NCI-H1105 treated with DMSO at 0.1 percent for 48 hours (cell line): ENCODE data around the gene ARHGEF11.

Experiments used
- DNase-seq: peaks from one replicate; lab custom pipeline; 2025; lab: John Stamatoyannopoulos, UW

The ARHGEF11 gene

DNA sequence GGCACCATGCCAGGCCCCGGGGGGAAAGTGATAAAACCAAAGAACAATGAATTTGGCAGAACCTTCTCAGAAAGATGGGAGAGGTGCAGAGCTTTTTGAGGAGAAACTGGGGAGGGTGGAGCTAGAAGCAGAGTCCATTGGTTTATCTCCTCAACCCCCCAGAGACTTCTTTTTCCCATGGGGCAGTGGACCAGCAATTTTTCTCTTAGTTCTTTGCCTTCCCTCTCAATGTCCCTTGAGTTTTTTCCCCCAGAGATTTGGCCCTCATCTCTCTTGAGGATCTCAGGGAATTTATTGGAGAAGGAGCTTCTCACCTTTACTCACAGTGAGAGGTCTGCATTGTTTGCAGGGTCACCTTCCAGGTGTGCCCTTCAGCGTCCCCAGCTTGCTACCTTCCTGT is 5.3 kb upstream of the ARHGEF11 start:
- no peak for DNase-seq

DNA sequence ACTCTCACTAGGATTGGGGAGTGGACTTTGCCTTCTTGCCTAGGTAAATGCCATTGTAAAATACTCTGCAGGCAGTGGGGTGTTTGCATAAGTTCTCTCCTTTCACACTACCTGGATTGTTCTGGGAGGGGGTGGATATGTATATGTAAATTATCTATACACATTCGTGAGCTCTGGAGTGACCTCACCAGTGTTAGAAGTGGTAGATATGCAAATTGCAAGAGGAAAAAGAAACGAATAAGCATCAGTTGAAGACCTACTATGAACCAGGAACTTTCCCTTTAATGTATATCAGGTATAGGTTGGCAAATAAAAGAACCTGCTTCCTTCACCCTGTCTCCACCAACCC is 1.5 kb upstream of the ARHGEF11 start:
- DNase-seq = no peak

DNA sequence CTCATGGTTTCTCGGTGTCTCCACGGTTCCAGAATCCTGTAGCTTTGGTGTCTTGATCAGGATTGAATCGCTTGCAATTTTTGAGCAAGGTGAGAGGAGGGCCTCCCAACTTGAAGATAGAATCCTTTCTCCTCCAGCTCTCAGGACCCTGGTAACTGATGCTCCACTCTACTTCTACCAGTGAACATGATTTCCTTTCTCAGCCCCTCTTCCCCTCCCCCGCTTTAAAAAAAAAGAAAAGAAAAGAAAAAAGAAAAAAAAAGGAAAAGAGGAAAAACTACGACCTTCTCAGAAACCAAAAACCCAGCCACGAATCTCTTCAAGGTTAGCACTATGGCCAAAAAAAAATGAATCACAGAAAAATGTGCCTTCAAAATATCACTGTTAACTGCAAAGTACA is 1.2 kb downstream of the ARHGEF11 start:
- no peak for DNase-seq

DNA sequence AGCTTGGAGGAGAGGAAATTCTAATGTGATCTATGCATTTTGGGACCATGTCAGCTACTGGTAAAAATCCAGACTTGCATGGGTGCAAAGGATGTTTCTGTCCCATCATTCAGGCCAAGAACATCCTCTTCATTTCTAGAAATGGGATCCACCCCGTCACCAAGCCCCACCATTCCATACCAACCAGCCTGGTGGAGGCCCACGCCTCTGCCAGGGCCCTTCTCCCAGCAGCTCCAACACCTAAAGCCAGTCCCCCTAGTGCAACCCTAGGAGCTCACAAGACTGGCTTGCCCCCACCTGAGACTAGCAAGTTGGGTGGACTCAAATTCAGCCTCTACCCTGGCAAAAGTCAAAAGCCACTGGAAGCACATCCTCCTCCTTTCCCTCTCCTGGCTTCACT is 1.9 kb downstream of the ARHGEF11 start:
- no peak for DNase-seq

DNA sequence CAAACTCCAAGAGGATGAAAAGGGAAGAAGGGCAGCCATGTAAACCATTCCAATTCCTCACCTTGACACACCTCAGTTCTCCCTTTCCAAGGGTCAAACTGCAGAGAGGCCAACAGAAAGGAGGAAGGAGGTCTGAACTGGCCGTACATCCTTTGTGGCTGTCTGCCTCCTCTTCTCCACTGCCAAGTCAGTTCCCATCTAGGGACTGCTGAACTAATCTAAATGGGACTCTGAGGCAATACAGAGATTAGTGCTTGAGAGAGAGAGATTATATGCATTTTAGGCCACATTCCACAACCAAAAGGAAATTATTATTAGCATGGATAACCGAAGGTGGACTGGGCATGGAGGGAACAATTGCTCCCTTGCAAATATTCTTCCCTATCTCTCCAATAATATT is 2.7 kb downstream of the ARHGEF11 start:
- DNase-seq = no peak

DNA sequence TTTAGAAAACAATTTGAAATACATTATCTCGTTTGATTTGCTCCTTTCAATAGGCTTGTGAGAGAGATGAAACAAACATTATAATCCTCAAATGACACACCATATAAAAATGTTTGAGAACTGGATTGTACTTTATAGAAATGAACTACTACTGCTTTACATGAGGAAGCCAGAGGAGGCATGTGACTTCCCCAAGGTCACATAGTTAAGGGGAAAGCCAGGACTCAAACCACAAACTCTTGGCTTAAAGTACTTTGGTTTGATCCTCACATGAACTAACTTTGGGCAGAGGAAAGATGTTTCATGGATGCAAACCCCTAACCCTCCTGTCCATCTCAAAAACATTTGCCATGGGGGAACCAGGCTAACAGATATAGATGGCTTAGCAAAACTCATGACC is 4.7 kb downstream of the ARHGEF11 start:
- no peak for DNase-seq

DNA sequence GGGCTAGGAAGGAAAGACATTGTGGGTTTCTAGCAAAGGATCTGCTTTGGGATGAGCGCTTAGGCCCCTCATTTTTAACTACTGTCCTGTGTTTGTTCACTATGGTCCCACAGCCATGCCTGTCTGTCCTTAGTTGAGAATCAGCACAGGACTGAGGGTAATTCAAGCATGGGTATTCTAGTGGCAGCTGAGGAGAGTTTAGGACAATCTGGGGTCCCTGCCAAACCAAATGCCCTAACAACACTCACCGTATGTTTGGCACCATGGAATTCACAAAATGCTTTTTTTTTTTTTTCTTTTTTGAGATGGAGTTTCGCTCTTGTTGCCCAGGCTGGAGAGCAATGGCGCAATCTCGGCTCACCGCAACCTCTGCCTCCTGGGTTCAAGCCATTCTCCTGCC is 10.4 kb downstream of the ARHGEF11 start:
- no peak for DNase-seq

DNA sequence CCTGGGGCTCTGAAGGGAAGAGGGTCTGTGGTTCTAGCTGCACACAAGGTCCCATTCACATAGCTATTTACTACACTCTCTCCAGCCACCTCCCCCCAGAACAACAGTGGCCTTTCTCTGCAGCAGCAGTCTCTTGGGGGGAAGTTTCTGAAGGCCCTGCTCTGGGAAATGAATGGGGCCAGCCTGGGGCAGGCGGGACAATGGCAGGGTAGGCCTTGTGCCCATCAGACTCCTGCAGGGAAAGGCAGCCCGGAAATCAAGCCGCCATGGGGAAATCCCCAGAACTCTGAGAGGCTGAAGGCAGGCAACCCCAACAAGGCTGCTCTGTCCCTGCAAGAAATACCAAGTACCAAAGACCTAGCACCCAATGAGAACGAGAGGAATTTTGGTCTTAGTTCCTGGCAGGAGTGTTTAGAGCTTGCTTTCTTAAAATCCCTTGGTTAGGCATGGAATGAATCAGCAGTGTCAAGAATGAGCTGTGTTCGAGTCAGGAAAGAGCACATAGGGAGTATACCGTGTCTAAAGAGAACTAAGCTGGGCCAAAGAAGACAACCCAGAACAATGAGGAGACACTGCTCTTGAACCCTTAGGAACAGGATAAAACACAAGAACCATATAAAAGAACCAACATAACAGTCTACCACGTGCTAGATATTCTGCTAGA is 11.3 kb downstream of the ARHGEF11 start:
- no peak for DNase-seq

DNA sequence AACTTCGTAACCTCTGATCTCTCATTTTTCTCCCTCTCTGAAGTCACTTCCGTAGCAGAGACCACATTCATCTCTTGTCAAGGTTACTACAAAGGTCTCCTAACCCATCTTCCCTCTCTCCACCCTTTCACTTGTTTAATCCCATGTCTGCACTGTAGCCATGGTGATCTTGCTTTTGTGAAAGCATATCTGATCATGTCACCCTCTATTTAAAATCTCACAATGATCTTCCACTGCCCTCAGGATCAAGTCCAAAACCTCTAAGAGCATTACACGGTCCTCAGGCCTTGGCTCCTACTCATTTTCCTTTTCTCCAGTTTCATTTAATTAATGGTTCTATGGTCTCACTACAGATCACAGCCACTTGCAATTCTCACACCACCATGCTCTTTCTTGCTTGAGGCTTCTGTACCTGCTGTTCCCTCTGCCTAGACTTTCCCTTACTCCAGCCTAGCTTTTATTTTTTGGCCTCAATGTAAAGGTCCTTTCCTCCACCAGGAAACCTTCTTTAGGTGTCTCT is 12.1 kb downstream of the ARHGEF11 start:
- no peak for DNase-seq

DNA sequence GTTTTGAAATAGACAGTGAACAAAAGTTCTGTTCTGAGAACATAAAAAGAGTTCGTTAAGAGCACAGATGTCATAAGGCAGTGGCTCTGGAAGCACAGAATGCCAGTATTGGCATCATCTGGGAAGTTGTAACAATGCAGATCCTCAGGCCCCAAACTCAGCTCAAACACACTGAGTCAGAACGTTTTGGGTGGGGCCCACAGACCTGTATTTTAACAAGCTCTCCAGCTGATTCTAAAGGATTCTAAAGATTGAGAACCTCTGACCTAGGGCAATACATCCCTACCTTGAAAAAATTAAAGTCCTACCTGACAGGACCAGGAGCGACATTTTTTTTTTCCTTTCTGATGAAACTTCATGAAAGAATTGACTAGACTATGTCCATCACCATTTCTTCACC is 13.2 kb downstream of the ARHGEF11 start:
- DNase-seq = no peak

DNA sequence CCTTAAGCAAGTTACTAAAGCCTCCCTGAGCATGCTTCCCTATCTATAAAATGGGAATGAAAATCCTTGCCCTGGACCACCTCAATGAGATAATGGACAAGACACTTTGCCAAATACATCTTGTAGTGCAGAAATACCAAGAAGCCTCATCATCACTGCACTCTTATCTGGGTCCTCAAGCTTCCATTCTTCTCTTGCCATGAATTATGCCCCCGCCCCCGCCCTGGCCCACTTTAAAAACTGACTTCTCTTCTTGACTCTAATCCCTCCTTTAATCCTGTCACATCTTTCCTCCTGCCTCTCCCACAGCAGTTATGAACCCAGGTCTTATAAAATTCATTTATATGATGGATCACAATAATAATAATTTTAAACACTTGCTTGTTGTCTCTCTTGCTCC is 14.8 kb downstream of the ARHGEF11 start:
- no peak for DNase-seq

DNA sequence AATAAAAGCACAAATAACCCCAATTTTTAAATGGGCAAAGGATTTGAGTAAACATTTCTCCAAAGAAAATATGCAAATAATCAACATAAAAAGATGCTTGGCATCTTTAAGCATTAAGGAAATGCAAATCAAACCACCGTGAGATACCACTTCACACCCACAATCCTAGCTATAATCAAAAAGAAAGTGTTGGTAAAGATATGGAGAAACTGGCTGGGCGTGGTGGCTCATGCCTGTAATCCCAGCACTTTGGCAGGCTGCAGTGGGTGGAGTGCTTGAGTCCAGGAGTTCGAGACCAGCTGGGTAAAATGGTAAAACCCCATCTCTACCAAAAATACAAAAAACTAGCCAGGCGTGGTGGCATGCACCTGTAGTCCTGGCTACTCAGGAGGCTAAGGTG is 16.9 kb downstream of the ARHGEF11 start:
- DNase-seq = no peak

DNA sequence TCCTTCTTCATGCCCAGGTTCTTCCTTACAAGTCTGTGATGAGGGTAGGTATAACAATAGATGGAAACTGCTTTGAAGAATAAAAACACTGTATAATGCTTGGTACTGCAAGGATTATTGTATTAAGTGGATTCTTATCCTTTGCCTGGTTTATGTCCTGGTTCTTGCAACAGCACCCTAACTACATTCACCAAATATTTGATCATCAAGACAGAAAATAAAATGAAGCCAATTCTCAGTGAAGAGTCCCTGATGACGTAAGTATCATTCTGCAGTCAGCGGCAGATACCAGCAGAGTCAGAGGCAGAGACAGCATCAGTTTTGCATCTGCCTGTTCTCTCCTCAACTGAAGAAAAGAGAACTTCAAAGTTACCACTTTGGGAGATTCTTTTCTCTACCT is 19.7 kb downstream of the ARHGEF11 start:
- DNase-seq = no peak

DNA sequence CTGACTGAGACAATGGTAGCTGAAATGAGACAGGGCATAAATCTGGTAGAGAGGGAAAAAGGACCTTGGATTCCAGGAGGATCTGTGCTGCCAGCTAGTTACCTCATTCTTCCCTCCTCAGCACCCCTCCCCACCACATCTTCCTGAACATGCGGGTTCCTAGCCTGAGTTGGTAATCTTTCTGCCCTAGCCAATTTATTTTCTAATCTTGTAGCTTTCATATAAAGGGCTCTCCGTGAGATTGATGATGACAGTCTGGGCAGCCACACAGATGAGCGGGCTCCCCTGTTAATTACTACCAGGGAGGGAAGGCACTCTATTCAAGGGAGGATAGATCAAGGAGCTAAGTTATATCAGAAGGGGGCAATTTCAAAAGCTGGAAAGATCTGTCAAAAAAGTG is 20.2 kb downstream of the ARHGEF11 start:
- DNase-seq = no peak

DNA sequence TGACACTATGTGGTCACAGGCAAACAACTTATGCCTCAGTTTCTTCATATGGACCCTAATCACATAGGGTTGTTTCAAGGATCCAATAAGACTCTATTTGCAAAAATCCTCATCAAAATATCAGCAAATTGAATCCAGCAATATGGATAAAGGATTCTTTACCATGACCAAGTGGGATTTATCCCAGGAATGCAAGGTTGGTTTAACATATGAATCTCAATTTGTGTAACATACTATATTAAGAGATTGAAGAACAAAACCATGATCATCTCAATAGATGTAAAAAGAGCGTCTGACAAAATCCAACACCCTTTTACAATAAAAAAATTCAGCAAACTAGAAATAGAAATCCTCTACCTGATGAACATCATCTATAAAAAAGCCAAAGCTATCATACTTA is 23.9 kb downstream of the ARHGEF11 start:
- no peak for DNase-seq

DNA sequence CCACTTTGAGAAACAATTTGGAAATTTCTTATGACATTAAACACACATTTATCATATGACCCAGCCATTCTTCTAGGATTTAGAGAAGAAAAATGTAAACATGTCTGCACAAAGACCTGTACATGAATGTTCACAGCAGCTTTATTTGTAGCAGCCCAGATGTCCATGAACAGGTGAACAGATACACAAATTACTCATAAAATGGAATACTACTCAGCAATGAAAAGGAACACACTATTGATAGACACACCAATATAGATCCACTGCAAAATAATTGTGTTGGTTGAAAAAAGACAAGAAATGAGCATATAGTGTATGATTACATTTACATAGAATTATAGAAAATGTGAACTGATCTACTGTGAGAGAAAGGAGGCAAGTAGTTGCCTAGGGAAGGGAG is 26.1 kb downstream of the ARHGEF11 start:
- no peak for DNase-seq

DNA sequence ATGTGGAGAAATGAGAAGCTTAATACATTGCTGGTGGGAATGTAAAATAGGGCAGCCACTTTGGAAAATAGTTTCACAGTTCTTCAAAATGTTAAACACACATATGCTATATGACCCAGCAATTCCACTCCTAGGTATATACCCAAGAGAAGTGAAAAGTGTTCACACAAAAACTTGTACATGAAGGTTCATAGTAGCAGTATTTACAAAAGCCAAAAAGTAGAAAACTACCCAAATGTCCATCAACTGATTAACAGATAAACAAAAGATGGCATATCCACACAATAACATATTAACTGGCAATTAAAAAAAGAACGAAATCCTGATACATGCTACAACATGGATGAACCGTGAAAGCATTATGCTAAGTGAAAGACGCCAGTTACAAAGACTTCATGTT is 33.7 kb downstream of the ARHGEF11 start:
- no peak for DNase-seq

DNA sequence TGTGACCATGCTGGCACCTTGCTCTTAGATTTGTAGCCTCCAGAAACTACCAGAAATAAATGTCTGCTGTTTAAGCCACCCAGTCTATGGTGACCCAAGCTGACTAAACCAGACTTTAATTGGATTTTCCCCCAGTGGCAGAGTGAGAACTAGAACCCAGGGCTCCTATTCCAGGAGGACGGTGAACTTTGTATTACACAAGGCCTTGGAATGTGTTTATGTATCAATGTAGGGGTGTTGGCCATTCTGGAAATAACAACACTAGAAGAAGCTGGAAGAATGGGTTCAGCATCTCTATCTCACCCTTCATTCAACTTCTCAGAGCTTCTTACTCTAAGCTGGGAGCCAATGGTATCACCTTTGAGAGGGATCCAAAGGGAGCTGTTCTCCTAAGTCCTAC is 37.0 kb downstream of the ARHGEF11 start:
- DNase-seq = no peak

DNA sequence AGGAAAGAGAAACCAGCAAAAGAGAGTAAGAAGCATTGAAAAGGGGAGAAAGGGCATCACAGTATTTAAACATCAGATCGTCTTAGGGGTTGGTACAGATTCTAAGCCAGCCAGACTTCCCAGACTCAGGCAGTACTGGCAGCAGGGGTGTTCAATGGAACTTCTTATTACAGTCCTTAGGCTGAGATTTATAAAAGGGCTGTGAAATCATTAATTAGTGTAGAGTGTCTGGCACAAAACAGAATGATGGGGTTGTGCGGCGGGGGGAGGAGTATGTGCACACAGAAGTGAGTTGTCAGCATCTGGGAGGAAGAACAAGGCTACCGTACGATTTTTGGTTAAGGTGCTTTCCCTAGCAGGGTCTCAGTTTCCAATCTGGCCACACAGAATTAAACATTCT is 38.2 kb downstream of the ARHGEF11 start:
- no peak for DNase-seq

DNA sequence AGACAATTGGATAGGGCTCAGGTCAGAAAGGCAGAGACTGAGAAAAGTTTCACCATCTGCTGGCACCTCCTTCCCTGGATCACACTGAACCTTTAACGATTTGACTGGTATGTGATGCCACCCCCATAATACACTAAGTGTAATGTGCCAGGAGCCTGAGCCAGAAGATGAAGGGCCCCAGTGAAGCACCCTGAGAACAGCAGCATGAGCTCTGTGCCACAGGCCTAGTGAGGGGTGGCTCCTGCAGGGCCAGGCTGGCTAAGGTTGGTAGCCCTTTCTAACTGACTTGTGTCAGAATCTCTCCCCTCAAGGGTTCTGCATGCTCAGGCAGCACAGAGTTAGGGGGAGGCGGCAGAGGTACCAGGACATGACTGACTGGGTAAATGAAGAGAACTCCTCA is 38.9 kb downstream of the ARHGEF11 start:
- DNase-seq = no peak

DNA sequence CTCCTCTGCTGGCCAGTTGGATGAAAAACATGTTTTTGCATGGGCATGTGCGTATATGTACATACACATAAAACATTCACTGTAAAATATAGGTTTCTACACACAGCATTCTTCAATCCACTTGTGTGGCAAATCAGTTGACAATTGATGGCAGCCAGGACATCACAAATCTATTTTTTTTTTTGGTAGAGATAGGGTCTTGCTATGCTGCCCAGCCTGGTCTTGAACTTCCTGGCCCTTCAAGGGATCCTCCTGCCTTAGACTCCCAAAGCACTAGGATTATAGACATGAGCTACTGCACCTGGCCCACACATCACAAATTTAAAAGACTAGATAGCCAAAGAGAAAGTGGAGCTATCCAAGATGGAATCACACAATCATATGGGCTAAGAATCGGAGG is 39.6 kb downstream of the ARHGEF11 start:
- DNase-seq = no peak

DNA sequence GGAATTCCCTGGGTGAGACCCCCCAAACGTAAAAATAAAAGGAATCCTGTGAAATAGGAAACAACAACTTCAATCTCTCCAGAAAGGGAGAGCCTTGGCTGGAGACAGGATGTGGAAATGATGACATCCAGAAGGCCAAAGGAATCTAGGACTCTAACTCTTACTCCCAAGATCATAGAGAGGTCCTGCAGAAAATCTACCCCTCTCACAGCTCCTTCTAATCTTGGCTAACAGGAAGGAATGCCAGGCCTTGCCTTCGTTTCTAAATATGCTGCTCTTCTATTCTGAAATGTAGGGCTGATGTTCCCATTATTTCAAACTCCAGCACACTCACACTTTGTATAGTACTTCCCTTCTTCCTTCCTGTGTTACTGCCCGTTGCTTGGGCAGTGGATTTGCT is 40.7 kb downstream of the ARHGEF11 start:
- DNase-seq = no peak

DNA sequence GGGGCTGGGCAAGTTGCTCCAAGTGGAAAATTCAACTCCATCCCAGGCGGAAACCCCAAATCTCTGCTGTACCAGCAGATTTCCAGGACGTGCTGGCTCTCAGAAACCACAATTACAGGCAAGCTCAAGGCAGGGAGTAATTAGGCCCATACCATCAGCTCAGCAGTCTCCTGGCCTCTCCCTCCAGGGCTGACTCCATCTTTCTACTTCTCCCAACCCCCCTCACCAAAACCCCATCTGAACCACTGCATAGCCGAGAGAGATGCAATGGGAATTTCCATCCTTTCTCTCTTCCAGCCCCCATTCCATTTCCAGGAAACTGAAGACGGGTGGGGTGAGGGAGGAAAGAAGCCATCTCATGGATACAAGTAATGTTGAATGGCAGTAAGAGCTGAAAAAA is 41.2 kb downstream of the ARHGEF11 start:
- no peak for DNase-seq

DNA sequence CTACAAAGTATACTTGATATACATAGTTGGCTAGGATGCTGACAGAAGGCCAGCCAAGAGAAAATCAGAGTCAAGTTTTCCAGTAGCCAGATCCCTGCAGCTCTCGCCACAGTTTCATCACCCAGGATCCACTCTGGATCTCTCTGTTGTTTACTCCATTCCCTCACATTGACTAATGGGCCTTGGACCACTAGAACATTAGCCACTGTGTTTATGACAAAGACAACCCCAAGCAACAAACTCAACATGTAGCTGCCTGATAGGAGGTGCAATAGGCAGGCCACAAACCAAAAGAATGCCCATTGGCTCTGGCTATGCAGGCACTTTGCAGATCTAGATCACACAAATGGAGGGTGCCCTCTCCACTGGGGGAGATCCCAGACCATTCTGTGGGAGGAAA is 44.2 kb downstream of the ARHGEF11 start:
- no peak for DNase-seq

DNA sequence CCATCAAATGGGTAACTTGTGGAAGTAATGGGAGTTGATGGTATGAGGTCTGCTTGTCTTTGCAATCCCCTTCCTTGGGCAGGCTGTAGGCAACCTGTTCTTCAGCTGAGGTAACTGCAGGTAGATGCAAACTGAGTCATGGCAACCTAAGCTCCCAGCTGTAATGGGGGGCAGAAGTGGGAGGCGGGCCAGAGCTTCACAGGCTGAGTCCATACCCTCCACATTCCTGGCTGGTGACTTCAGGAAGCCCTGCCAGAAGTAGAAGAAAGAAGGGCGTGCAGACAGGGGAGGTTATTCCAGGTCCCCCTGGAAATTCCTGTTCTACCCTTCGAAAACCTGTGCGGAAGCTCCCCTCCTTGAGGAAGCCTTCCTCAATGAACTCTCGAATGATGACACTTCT is 44.9 kb downstream of the ARHGEF11 start:
- DNase-seq = no peak
